ENCODE results near the gene BLTP3B.
"Not testable (repeated sequence)": the region's sequence is repeated elsewhere in the genome, so short reads cannot be mapped to it uniquely, and the experiment has no call there.

BLTP3B gene

DNA sequence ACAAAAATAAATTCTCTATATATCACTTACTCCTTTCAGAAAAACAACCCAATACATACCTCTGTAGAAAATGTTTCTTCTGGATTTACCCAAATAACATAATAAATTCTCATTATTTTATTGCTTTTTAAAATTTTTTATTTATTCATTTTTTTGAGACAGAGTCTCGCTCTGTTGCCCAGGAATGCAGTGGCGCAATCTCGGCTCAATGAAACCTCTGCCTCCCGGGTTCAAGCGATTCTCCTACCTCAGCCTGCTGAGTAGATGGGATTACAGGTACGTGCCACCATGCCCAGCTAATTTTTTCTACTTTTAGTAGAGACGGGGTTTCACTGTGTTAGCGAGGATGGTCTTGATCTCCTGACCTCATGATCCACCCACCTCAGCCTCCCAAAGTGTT lies 33.8 kb upstream of the BLTP3B start:
- not testable (repeated sequence) for H3K27me3 ChIP-seq (ENCODE audit: control insufficient read depth in 5 of 5, insufficient read depth in 4 of 5, low read length in 5 of 5); H3K4me1 ChIP-seq (ENCODE audit: control insufficient read depth in 5 of 5, insufficient read depth in 5 of 5, low read length in 5 of 5); H3K9me3 ChIP-seq (ENCODE audit: control insufficient read depth in 5 of 5, low read length in 5 of 5); H3K4me3 ChIP-seq (ENCODE audit: low read depth in 1 of 5, low read length in 5 of 5); H3K36me3 ChIP-seq (ENCODE audit: control insufficient read depth in 5 of 5, insufficient read depth in 5 of 5, low read length in 5 of 5); H3K27ac ChIP-seq (ENCODE audit: low read depth, low read length); H3K9ac ChIP-seq (ENCODE audit: low read length in 5 of 5)

GRCh38 chr12:100174495-100174894 lies 31.8 kb upstream of the BLTP3B start:
- Histone ChIP-seq H3K36me3 (ENCODE audit: control insufficient read depth in 5 of 5, insufficient read depth in 5 of 5, low read length in 5 of 5) (no peaks in the 10 kb centered on the region), H3K9ac (ENCODE audit: low read length in 5 of 5) (no peak overlapping the region), H3K9me3 (ENCODE audit: control insufficient read depth in 5 of 5, low read length in 5 of 5) (peaks cover 0 to 7% (median 0%) of the 10 kb centered on the region in 5 donors), H3K27ac (ENCODE audit: low read depth, low read length) (no peak overlapping the region), H3K4me1 (ENCODE audit: control insufficient read depth in 5 of 5, insufficient read depth in 5 of 5, low read length in 5 of 5) (no peaks in the 10 kb centered on the region), H3K4me3 (ENCODE audit: low read depth in 1 of 5, low read length in 5 of 5) (no peak overlapping the region), H3K27me3 (ENCODE audit: control insufficient read depth in 5 of 5, insufficient read depth in 4 of 5, low read length in 5 of 5) (no peaks in the 10 kb centered on the region)

GRCh38 chr12:100173111-100173510 lies 30.4 kb upstream of the BLTP3B start:
- Histone ChIP-seq H3K4me3 (ENCODE audit: low read depth in 1 of 5, low read length in 5 of 5) (no peak overlapping the region), H3K36me3 (ENCODE audit: control insufficient read depth in 5 of 5, insufficient read depth in 5 of 5, low read length in 5 of 5) (no peaks in the 10 kb centered on the region), H3K9ac (ENCODE audit: low read length in 5 of 5) (no peak overlapping the region), H3K9me3 (ENCODE audit: control insufficient read depth in 5 of 5, low read length in 5 of 5) (peaks cover 0 to 7% (median 0%) of the 10 kb centered on the region in 5 donors), H3K27ac (ENCODE audit: low read depth, low read length) (no peak overlapping the region), H3K4me1 (ENCODE audit: control insufficient read depth in 5 of 5, insufficient read depth in 5 of 5, low read length in 5 of 5) (no peaks in the 10 kb centered on the region), H3K27me3 (ENCODE audit: control insufficient read depth in 5 of 5, insufficient read depth in 4 of 5, low read length in 5 of 5) (no peaks in the 10 kb centered on the region)

- H3K36me3 ChIP-seq (ENCODE audit: control insufficient read depth in 5 of 5, insufficient read depth in 5 of 5, low read length in 5 of 5): no peaks in the 10 kb centered on the region
- H3K27me3 ChIP-seq (ENCODE audit: control insufficient read depth in 5 of 5, insufficient read depth in 4 of 5, low read length in 5 of 5): no peaks in the 10 kb centered on the region
- H3K4me1 ChIP-seq (ENCODE audit: control insufficient read depth in 5 of 5, insufficient read depth in 5 of 5, low read length in 5 of 5): no peaks in the 10 kb centered on the region
- no peak overlapping the region for H3K4me3 ChIP-seq (ENCODE audit: low read depth in 1 of 5, low read length in 5 of 5)
- no peak overlapping the region for H3K27ac ChIP-seq (ENCODE audit: low read depth, low read length)
- no peak overlapping the region for H3K9ac ChIP-seq (ENCODE audit: low read length in 5 of 5)
- H3K9me3 ChIP-seq (ENCODE audit: control insufficient read depth in 5 of 5, low read length in 5 of 5): peaks cover 0 to 7% (median 0%) of the 10 kb centered on the region in 5 donors
These were observed 28.6 kb upstream of the BLTP3B start for GRCh38 chr12:100171248-100171647.

DNA sequence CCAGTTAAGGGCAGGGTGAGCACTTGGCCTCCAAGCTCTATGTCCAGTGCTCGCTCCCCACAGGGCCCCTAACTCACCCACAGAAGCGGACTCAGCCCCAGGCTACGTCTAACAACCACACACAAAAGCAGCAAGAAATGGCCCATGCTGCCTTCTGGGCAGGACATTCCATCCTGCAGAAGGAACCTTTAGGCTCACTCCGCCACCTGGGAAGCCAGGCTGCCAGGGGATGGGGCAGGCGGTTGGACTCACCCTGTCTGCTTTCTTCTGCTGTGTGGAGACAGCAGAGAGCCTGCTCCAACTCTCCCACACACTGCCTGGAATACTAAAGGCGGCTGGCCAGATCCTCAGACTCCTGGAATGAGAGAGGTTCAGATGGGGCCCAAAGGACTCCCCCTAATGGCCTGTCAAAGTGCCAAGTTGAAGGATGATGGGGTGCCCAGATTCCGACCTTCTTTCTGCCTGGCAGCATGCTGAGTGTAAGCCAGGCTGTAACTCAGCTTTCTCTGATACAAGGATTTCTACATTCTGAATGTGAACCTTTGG lies 27.7 kb upstream of the BLTP3B start:
- Histone ChIP-seq H3K27me3 (ENCODE audit: control insufficient read depth in 5 of 5, insufficient read depth in 4 of 5, low read length in 5 of 5) (no peaks in the 10 kb centered on the region), H3K4me1 (ENCODE audit: control insufficient read depth in 5 of 5, insufficient read depth in 5 of 5, low read length in 5 of 5) (no peaks in the 10 kb centered on the region), H3K4me3 (ENCODE audit: low read depth in 1 of 5, low read length in 5 of 5) (no peak overlapping the region), H3K9me3 (ENCODE audit: control insufficient read depth in 5 of 5, low read length in 5 of 5) (peaks cover 0 to 7% (median 0%) of the 10 kb centered on the region in 5 donors), H3K36me3 (ENCODE audit: control insufficient read depth in 5 of 5, insufficient read depth in 5 of 5, low read length in 5 of 5) (no peaks in the 10 kb centered on the region), H3K27ac (ENCODE audit: low read depth, low read length) (no peak overlapping the region), H3K9ac (ENCODE audit: low read length in 5 of 5) (no peak overlapping the region)

DNA sequence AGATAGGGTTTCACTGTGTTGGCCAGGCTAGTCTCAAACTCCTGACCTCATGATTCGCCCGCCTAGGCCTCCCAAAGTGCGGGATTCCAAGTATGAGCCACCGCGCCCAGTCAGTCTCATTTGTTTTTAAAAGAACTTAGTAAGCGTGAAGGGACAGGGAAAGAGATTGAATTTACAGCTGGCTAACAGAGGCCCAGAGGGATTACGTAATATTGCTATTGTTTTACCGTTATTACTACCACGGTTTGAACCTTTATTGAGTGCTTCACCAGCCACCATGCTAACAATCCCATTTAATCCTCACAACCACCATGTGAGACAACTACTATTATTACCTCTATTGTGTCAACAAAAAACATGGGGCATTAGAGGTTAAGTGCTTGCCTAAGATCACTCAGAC lies 26.7 kb upstream of the BLTP3B start:
- H3K27ac ChIP-seq (ENCODE audit: low read depth, low read length): no peak overlapping the region
- peaks cover 0 to 7% (median 0%) of the 10 kb centered on the region in 5 donors for H3K9me3 ChIP-seq (ENCODE audit: control insufficient read depth in 5 of 5, low read length in 5 of 5)
- H3K9ac ChIP-seq (ENCODE audit: low read length in 5 of 5): no peak overlapping the region

GRCh38 chr12:100168562-100168961 lies 25.9 kb upstream of the BLTP3B start:
- peaks cover 0 to 11% (median 9%) of the 10 kb centered on the region in 5 donors for H3K4me1 ChIP-seq (ENCODE audit: control insufficient read depth in 5 of 5, insufficient read depth in 5 of 5, low read length in 5 of 5)
- H3K36me3 ChIP-seq (ENCODE audit: control insufficient read depth in 5 of 5, insufficient read depth in 5 of 5, low read length in 5 of 5): no peaks in the 10 kb centered on the region
- peaks cover 0 to 7% (median 0%) of the 10 kb centered on the region in 5 donors for H3K9me3 ChIP-seq (ENCODE audit: control insufficient read depth in 5 of 5, low read length in 5 of 5)
- no peak overlapping the region for H3K27ac ChIP-seq (ENCODE audit: low read depth, low read length)
- H3K9ac ChIP-seq (ENCODE audit: low read length in 5 of 5): no peak overlapping the region
- H3K27me3 ChIP-seq (ENCODE audit: control insufficient read depth in 5 of 5, insufficient read depth in 4 of 5, low read length in 5 of 5): no peaks in the 10 kb centered on the region
- no peak overlapping the region for H3K4me3 ChIP-seq (ENCODE audit: low read depth in 1 of 5, low read length in 5 of 5)

More for the DNA sequence above, 26.7 kb upstream of the BLTP3B start:
- H3K4me1 ChIP-seq (ENCODE audit: control insufficient read depth in 5 of 5, insufficient read depth in 5 of 5, low read length in 5 of 5): peaks cover 0 to 4% (median 2%) of the 10 kb centered on the region in 5 donors
- no peaks in the 10 kb centered on the region for H3K36me3 ChIP-seq (ENCODE audit: control insufficient read depth in 5 of 5, insufficient read depth in 5 of 5, low read length in 5 of 5)
- H3K27me3 ChIP-seq (ENCODE audit: control insufficient read depth in 5 of 5, insufficient read depth in 4 of 5, low read length in 5 of 5): no peaks in the 10 kb centered on the region
- H3K4me3 ChIP-seq (ENCODE audit: low read depth in 1 of 5, low read length in 5 of 5): no peak overlapping the region

DNA sequence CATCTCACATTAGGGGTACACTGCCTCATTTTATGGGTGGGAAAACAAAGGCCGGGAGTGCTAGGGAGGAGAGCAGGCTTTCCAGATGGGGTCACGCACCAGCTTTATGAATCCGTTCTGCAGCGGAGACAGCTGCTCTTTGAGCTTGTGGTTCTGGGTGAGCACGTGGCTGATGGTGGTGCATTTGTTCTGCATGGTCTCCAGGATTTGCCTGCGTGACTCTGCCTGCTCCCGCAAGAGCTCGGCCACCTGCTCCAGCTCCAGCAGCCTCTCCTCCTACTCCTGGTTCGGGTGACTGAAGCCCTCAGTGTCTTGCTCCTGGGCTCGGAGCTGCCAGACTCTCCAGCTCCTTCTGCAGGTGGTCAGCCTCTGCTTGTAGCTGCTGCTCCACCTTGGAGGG lies 23.6 kb upstream of the BLTP3B start:
- Histone ChIP-seq H3K9me3 (ENCODE audit: control insufficient read depth in 5 of 5, low read length in 5 of 5) (no peaks in the 10 kb centered on the region), H3K27ac (ENCODE audit: low read depth, low read length) (no peak overlapping the region), H3K27me3 (ENCODE audit: control insufficient read depth in 5 of 5, insufficient read depth in 4 of 5, low read length in 5 of 5) (no peaks in the 10 kb centered on the region), H3K36me3 (ENCODE audit: control insufficient read depth in 5 of 5, insufficient read depth in 5 of 5, low read length in 5 of 5) (no peaks in the 10 kb centered on the region), H3K4me3 (ENCODE audit: low read depth in 1 of 5, low read length in 5 of 5) (no peak overlapping the region), H3K4me1 (ENCODE audit: control insufficient read depth in 5 of 5, insufficient read depth in 5 of 5, low read length in 5 of 5) (peaks cover 0 to 13% (median 10%) of the 10 kb centered on the region in 5 donors), H3K9ac (ENCODE audit: low read length in 5 of 5) (no peak overlapping the region)

DNA sequence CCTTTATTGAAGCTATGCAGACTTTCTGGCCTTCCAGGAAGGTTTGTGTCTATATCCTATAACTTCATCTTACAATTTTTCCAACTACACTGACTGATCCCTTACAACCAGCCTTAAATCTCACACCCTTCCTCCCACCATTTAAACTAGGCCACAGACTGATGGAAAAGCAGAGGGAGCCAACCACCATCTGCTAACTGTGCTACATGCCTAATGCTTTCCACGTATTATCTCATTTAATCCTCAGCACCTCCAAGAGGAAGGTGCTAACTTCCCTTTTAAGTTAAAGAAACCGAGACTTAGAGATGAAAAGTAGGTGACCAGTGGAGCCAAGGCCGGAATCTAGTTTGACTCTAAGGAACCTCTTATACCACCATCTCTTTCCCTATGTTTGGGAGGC lies 22.7 kb upstream of the BLTP3B start:
- no peaks in the 10 kb centered on the region for H3K36me3 ChIP-seq (ENCODE audit: control insufficient read depth in 5 of 5, insufficient read depth in 5 of 5, low read length in 5 of 5)
- peaks cover 0 to 13% (median 10%) of the 10 kb centered on the region in 5 donors for H3K4me1 ChIP-seq (ENCODE audit: control insufficient read depth in 5 of 5, insufficient read depth in 5 of 5, low read length in 5 of 5)
- no peak overlapping the region for H3K27ac ChIP-seq (ENCODE audit: low read depth, low read length)
- no peak overlapping the region for H3K9ac ChIP-seq (ENCODE audit: low read length in 5 of 5)
- no peak overlapping the region for H3K4me3 ChIP-seq (ENCODE audit: low read depth in 1 of 5, low read length in 5 of 5)
- no peaks in the 10 kb centered on the region for H3K9me3 ChIP-seq (ENCODE audit: control insufficient read depth in 5 of 5, low read length in 5 of 5)
- H3K27me3 ChIP-seq (ENCODE audit: control insufficient read depth in 5 of 5, insufficient read depth in 4 of 5, low read length in 5 of 5): no peaks in the 10 kb centered on the region

DNA sequence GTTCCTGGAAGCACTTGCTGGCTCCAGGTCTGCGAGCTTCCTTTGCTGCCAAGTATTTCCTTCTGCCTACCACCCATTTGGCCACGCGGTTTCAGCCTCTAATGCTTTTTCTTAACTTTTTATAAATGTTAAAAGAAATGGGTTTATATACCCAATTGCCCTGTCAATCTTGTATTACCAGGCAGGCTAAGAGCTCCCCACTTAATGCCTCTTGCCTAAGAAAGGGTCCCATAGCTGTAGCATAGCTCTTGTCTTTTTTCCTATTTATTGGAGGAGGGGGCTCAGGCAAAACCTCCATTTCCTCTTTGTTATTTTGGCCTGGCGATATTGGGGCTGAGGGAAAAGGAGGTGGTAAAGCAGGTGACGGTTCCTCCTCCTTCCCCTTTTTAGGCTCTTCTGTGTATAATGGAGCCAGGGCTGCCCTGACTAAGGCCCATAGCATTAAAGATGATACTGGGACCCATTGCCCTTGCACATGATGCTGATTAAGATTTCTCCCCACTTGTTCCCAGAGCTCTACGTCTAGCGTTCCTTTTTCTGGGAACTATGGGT lies 21.6 kb upstream of the BLTP3B start:
- no peak overlapping the region for H3K27ac ChIP-seq (ENCODE audit: low read depth, low read length)
- H3K9ac ChIP-seq (ENCODE audit: low read length in 5 of 5): peak overlapping the region in 3 of 5 donors; percentile 1 to 52 (median 6)
- H3K4me1 ChIP-seq (ENCODE audit: control insufficient read depth in 5 of 5, insufficient read depth in 5 of 5, low read length in 5 of 5): peaks cover 0 to 13% (median 10%) of the 10 kb centered on the region in 5 donors
- H3K4me3 ChIP-seq (ENCODE audit: low read depth in 1 of 5, low read length in 5 of 5): peak overlapping the region; percentile 32 to 57 (median 46)
- H3K27me3 ChIP-seq (ENCODE audit: control insufficient read depth in 5 of 5, insufficient read depth in 4 of 5, low read length in 5 of 5): no peaks in the 10 kb centered on the region
- H3K36me3 ChIP-seq (ENCODE audit: control insufficient read depth in 5 of 5, insufficient read depth in 5 of 5, low read length in 5 of 5): no peaks in the 10 kb centered on the region
- H3K9me3 ChIP-seq (ENCODE audit: control insufficient read depth in 5 of 5, low read length in 5 of 5): no peaks in the 10 kb centered on the region
